Fibroblast of skin of left quadriceps (primary cell): Measurements from ENCODE around the gene ZNF418.
"Not testable (repeated sequence)": the region's sequence is repeated elsewhere in the genome, so short reads cannot be mapped to it uniquely, and the experiment has no call there.

Source experiments
- DNase-seq, 2 experiments: peaks; one replicate each; pipeline ENCODE4 v3.0.0-alpha.2; 2013; ENCODE audit warnings: low read depth in 2 of 2

ZNF418 gene

DNA sequence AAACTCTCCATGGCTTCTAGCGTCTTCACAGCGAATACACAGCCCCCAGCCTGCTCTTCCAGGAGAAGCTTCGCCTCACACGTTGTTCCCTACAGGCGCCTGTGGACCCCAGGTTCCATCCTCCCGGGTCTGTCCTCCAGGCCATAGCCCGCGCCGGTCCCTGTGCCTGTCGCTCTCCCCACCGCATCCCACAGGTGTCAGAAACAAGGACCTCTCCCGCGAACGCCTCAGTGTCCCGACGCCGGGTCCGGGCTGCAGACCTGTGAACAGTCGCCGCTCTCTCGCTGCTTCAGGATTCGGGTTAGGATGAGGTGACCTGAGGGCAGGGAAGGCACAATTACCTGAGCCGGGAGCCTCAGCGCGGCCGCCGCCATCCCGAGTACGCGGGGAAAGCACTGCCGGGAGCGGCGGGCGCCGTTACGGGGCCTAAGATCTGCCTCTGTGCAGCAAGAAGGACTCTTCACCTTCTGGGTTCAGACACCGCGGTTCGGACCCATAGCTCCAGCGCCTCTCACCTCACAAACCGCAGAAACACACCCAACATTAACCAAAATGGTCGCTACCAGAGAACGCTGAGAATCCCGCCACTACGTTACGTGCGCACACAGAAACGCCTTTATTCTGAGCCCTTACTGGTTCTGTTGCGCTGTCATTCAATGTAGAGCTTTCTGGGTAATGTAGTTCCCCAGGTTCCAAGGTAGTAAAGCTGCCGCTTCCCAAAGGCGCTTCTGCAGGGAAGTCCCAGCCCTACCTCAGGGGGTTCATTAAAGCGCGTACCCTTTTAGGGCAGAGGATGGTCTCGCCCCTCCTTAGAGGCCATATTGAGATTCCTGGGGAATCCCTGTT, at the start of gene ZNF418:
Gene ZNF418, minus strand, starts transcription at position 583 of the 846 bp plus-strand sequence. CDS start 1,580 bp downstream, outside the sequence.
- peak; percentile 62 to 67 for DNase-seq

- DNase-seq = no peak
Measured at GRCh38 chr19:57978586-57979289, 43.5 kb upstream of the ZNF418 start.

DNA sequence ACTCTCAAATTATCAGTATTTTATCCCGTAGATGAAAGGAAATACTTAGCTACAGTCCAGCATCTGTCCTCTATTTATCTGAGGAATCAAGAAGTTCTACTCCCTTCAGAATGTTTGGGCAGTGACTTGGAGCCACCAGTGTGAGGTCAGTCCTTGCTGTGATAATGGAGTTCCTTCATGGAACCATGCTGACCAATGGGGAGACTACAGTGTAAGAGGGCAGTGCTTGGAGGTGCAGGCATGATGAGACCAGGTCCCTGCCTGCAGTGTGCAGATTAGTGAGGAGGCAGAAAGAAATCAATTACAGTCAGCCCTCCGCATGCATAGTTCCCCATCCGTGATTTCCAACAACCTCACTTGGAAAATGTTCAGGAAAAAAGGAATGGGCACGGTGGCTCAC, 39.2 kb upstream of the ZNF418 start, which contains the start of gene C19orf18:
Gene C19orf18, minus strand, starts transcription at position 101 of the 400 bp plus-strand sequence. CDS start 102 bp downstream, outside the sequence.
- DNase-seq = no peak

DNA sequence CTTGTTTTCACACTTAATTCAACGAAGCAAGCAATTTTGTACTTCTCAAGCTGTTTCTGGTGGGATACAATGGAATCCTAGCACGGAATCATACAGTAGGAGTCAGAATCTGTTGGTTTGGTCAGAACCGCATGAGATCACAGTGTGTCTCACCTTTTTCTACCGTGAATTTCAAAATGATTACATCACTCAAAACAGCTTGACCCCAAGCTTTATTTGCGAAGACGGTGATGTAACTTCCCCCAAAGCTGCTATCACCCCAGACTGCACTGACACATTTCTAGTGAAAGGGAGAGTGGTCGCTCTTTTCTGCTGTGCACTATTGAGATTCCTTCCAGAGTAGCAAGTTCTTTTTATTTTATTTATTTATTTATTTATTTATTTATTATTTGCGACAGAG, 29.6 kb upstream of the ZNF418 start:
- DNase-seq = no peak

GRCh38 chr19:57961785-57962184, 26.6 kb upstream of the ZNF418 start:
- DNase-seq = no peak

- no peak for DNase-seq
Measured at GRCh38 chr19:57954996-57955395, 19.8 kb upstream of the ZNF418 start.

GRCh38 chr19:57949702-57950101, 14.5 kb upstream of the ZNF418 start:
- DNase-seq = no peak

DNA sequence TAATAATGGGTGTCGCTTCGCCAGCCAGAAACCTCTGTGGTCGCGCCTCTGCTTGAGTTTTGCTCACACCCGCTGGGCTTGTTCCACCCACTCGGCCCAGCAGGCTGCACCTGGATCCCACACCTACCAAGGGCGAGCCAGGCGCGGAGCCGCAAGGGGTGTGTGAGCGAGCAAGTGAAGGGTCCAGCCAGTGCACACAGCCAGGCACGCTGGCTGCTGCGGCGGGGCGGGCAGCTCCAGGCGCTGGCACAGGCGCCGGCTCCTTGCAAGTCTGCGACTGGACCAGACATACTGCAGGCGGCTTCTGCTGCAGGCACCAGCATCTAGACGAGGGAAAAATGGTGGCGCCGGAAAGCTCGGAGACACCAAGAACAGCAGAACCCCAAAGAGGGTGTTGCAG, 14.1 kb upstream of the ZNF418 start:
- no peak for DNase-seq

DNA sequence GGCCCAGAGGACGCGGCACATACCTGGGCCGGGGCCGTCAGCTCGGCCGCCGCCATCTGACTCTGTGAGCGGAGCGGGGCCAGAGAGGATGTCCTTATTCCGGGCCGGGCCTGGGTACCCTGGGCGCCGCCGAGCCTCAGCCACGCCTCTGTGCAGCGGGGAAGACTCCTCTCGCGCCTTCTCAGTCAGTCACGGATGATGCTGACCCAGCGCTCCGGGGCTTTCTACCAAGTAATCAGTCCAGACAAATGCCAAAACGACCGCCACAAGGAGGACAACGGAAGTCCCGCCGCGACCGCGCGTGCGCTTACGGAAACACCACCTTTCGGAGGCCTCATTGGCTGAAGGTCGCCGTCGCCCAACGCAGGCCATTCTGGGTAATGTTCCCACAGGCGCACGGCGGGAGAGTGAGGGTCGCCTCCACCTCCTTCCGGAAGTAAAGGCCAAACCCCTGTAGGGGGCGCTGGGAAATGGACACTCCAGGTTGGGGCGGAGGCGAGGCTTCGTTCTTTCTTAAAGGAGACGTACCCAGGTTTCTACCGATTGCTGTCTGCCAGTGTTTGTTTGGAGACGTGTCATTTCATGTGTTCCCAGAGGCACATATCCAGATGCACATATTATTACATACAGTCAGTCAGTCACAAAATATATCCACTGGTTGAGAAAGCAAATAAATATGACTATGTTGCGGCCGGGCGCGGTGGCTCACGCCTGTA, 12.4 kb upstream of the ZNF418 start, which contains the start of gene ZNF256:
Gene ZNF256, minus strand, starts transcription at position 288 of the 716 bp plus-strand sequence. Its CDS starts 232 bp downstream, at position 56.
- DNase-seq = peak; percentile 85 to 86

- DNase-seq = no peak
Measured at GRCh38 chr19:57947088-57947418, 11.9 kb upstream of the ZNF418 start.

- no peak for DNase-seq
Measured at GRCh38 chr19:57946316-57946715, 11.1 kb upstream of the ZNF418 start.

- no peak for DNase-seq
Measured at GRCh38 chr19:57941593-57941992, 6.4 kb upstream of the ZNF418 start.

- no peak for DNase-seq
Measured at GRCh38 chr19:57935731-57936130, 529 bp upstream of the ZNF418 start.

- DNase-seq = no peak
Measured at GRCh38 chr19:57927587-57927986, 7.6 kb downstream of the ZNF418 start.

GRCh38 chr19:57916168-57916995, 18.8 kb downstream of the ZNF418 start, which contains the start of gene ZNF417:
TSS of gene ZNF417 (minus strand) at chr19:57916592. CDS start at chr19:57916411, 181 bp downstream.
- DNase-seq = peak; percentile 88 to 89

GRCh38 chr19:57914531-57914930, 20.7 kb downstream of the ZNF418 start:
- DNase-seq = no peak

DNA sequence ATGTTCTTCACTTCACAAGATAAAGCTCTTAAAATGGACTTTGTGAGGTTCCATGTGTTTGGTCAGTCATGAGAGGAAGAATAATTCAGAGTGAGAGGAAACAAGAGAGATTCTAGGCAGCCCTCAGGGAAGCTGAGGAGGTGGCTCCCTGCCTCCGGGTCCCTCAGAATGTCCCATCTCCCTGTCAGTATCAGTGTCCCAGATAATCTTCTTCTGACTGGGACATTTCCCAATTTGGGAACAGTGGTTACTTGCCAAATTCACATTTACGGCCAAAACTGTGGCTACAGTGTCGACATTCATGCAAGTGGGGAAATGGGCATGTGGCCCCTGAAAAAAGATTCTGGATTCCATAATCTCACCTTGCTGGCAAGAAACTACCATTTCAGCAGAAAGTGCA, 27.8 kb downstream of the ZNF418 start:
- no peak for DNase-seq

DNA sequence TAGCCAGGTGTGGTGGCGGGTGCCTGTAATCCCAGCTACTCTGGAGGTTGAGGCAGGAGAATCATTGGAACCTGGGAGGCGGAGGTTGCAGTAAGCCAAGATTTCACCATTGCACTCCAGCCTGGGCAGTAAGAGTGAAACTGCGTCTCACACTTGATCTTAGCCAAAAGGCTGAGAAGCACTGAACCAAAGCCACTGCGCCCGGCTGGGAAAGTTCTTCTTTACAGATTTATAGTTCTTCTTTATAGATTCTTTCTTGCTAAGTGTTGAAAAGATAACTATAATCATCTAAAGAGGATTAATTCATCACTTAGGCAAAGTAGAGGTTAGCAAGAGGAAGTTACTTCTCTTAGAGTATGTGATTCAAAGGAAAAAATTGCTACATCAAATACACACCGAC, 29.9 kb downstream of the ZNF418 start:
- no peak for DNase-seq

- no peak for DNase-seq
Measured at GRCh38 chr19:57903618-57904184, 31.5 kb downstream of the ZNF418 start.

- DNase-seq = no peak
Measured at GRCh38 chr19:57900311-57900710, 34.9 kb downstream of the ZNF418 start.

GRCh38 chr19:57890706-57891105, 44.5 kb downstream of the ZNF418 start:
- not testable (repeated sequence) for DNase-seq
